ENCODE data around the gene CDKN1C.

GRCh38 chr11:2886936-2887335, 1.4 kb upstream of the CDKN1C start:
- TF ChIP-seq ELF4 (IDR thresholded peaks at IDR 0.05), result no peak
- TF ChIP-seq BHLHE40 (IDR thresholded peaks at IDR 0.05; ENCODE audit: borderline replicate concordance), result no peak
- TF ChIP-seq SUZ12 (IDR thresholded peaks at IDR 0.05), result no peak
- TF ChIP-seq SP1 (IDR thresholded peaks at IDR 0.05), result no peak
- TF ChIP-seq CTBP1 (IDR thresholded peaks at IDR 0.05; ENCODE audit: borderline replicate concordance), result no peak
- TF ChIP-seq PKNOX1 (IDR thresholded peaks at IDR 0.05), result no peak
- no peak for TF ChIP-seq ZNF384 (IDR thresholded peaks at IDR 0.05)
- TF ChIP-seq FOXM1 (IDR thresholded peaks at IDR 0.05; ENCODE audit: borderline replicate concordance), result no peak
- TF ChIP-seq L3MBTL2 (conservative IDR thresholded peaks at IDR 0.05), result no peak
- no peak for TF ChIP-seq FOXA1 (IDR thresholded peaks at IDR 0.05)
- TF ChIP-seq FOXK2 (IDR thresholded peaks at IDR 0.05), result no peak
- no peak for TF ChIP-seq ARNT (IDR thresholded peaks at IDR 0.05)

Data from HEK293T (cell line).